Endothelial cell (in vitro differentiated cells): ENCODE measurements around the gene LCE2C. TPM values are rescaled to one million over a fixed set of nuclear protein-coding genes. Genes with fewer than 3 reads are reported as not detected.

Experiments used
- DNase-seq: peaks from one replicate; pipeline ENCODE4 v3.0.0; 2021; ENCODE audit warnings: low spot score
- H3K27ac Mint-ChIP-seq: one replicate; pipeline ENCODE4 v1.8.0; 2021; ENCODE audit warnings: mixed read lengths, inconsistent platforms; ENCODE audit not compliant: unreplicated experiment
- H3K27me3 Mint-ChIP-seq: one replicate; pipeline ENCODE4 v1.8.0; 2021; ENCODE audit warnings: mild to moderate bottlenecking, moderate library complexity, mixed read lengths, inconsistent platforms; ENCODE audit not compliant: unreplicated experiment
- H3K36me3 Mint-ChIP-seq: one replicate; pipeline ENCODE4 v1.8.0; 2021; ENCODE audit warnings: mild to moderate bottlenecking, low read depth, mixed read lengths, inconsistent platforms; ENCODE audit not compliant: unreplicated experiment
- H3K4me1 Mint-ChIP-seq: one replicate; pipeline ENCODE4 v1.8.0; 2021; ENCODE audit warnings: mild to moderate bottlenecking, mixed read lengths, inconsistent platforms; ENCODE audit not compliant: unreplicated experiment
- H3K4me3 Mint-ChIP-seq: one replicate; pipeline ENCODE4 v1.8.0; 2021; ENCODE audit warnings: mild to moderate bottlenecking, mixed read lengths, inconsistent platforms; ENCODE audit not compliant: unreplicated experiment
- H3K9me3 Mint-ChIP-seq: one replicate; pipeline ENCODE4 v1.8.0; 2021; ENCODE audit warnings: mixed read lengths, inconsistent platforms; ENCODE audit not compliant: unreplicated experiment
- CTCF ChIP-seq: fragments of 200-600 bp; sonication (generic); IDR thresholded peaks from one replicate; pipeline ENCODE4 v1.5.0; 2021; ENCODE audit warnings: antibody characterized with exemption; ENCODE audit not compliant: unreplicated experiment
- total RNA-seq: library from RNA; stranded (reverse); fragmentation: NEBNext Ultra II Directional; extraction: Animal tissue kit (Norgen Biotek cat#: 25700); gene quantifications from one replicate; pipeline ENCODE4 v1.2.1, GENCODE V29; 2021; ENCODE audit not compliant: unreplicated experiment

LCE2C gene
- total RNA-seq, 1 donor from 2014 or later, result not detected

- no peaks in the 10 kb centered on the region for H3K4me1 Mint-ChIP-seq
- H3K27ac Mint-ChIP-seq, result no peak within 1 kb of the TSS
- H3K27me3 Mint-ChIP-seq, result peaks cover 1% of the 10 kb centered on the region
- H3K9me3 Mint-ChIP-seq, result no peaks in the 10 kb centered on the region
- no peak for TF ChIP-seq CTCF
- no peaks in the 10 kb centered on the region for H3K36me3 Mint-ChIP-seq
- no peak within 1 kb of the TSS for H3K4me3 Mint-ChIP-seq
- DNase-seq, result no peak
Measured at GRCh38 chr1:152707860-152708259, 32.8 kb downstream of the LCE2C start, which contains the start of gene LCE4A. Gene LCE4A, plus strand, starts transcription at chr1:152708160. Its CDS starts 916 bp downstream, at chr1:152709076.

- Mint-ChIP-seq H3K9me3 (no peaks in the 10 kb centered on the region), H3K4me3 (no peak overlapping the region), H3K27ac (no peak overlapping the region), H3K36me3 (no peaks in the 10 kb centered on the region), H3K27me3 (no peaks in the 10 kb centered on the region), H3K4me1 (no peaks in the 10 kb centered on the region)
- no peak for DNase-seq
- TF ChIP-seq CTCF, result no peak
Measured at GRCh38 chr1:152718238-152718637, 43.2 kb downstream of the LCE2C start.

GRCh38 chr1:152725261-152725660, 50.2 kb downstream of the LCE2C start:
- no peaks in the 10 kb centered on the region for H3K36me3 Mint-ChIP-seq

More at GRCh38 chr1:152725261-152725660, 50.2 kb downstream of the LCE2C start:
- DNase-seq, result no peak
- no peak for TF ChIP-seq CTCF
- Mint-ChIP-seq H3K9me3 (no peaks in the 10 kb centered on the region), H3K4me3 (no peak overlapping the region), H3K27ac (no peak overlapping the region), H3K4me1 (no peaks in the 10 kb centered on the region), H3K27me3 (peaks cover 2% of the 10 kb centered on the region)

Other genes starting within 250 kb of the LCE2C start
- not detected for gene LCE5A, start 164.5 kb upstream of the LCE2C start, total RNA-seq
- gene CRCT1, start 160.8 kb upstream of the LCE2C start, total RNA-seq, result not detected
- not detected for gene LCE3E, start 108.5 kb upstream of the LCE2C start, total RNA-seq
- not detected for gene LCE3D, start 94.8 kb upstream of the LCE2C start, total RNA-seq
- not detected for gene LCE3C, start 75.0 kb upstream of the LCE2C start, total RNA-seq
- not detected for gene LCE3B, start 61.5 kb upstream of the LCE2C start, total RNA-seq
- not detected for gene LCE3A, start 52.2 kb upstream of the LCE2C start, total RNA-seq
- gene LCE2D, start 11.9 kb upstream of the LCE2C start, total RNA-seq, result not detected
- gene LCE2B, start 10.8 kb downstream of the LCE2C start, total RNA-seq, result not detected
- gene LCE2A, start 23.1 kb downstream of the LCE2C start, total RNA-seq, result not detected
- not detected for gene LCE4A, start 32.9 kb downstream of the LCE2C start, total RNA-seq
- not detected for gene KPRP, start 82.7 kb downstream of the LCE2C start, total RNA-seq
- gene LCE1F, start 99.9 kb downstream of the LCE2C start, total RNA-seq, result not detected
- gene LCE1E, start 111.0 kb downstream of the LCE2C start, total RNA-seq, result not detected
- gene LCE1D, start 121.4 kb downstream of the LCE2C start, total RNA-seq, result not detected
- not detected for gene LCE1C, start 131.4 kb downstream of the LCE2C start, total RNA-seq
- gene LCE1B, start 136.7 kb downstream of the LCE2C start, total RNA-seq, result not detected
- not detected for gene LCE1A, start 152.2 kb downstream of the LCE2C start, total RNA-seq
- not detected for gene LCE6A, start 167.6 kb downstream of the LCE2C start, total RNA-seq
- gene LCE7A, start 184.7 kb downstream of the LCE2C start, total RNA-seq, result not detected
- not detected for gene SMCP, start 203.0 kb downstream of the LCE2C start, total RNA-seq
- not detected for gene IVL, start 233.3 kb downstream of the LCE2C start, total RNA-seq